HepG2 (cell line): ENCODE data around the gene FAM219A. TPM values are rescaled to one million over a fixed set of nuclear protein-coding genes. Genes with fewer than 3 reads are reported as not detected.

Experiments used
- CREB1 ChIP-seq, 2 experiments: fragments of 450-650 bp in 1 of 2; IDR thresholded peaks; 2 replicates each; pipeline ENCODE4 v1.6.1; 2016 to 2017; ENCODE audit warnings: control low read depth in 1 of 2, mild to moderate bottlenecking in 1 of 2, missing compliant biosample characterization in 1 of 2, missing genetic modification characterization in 1 of 2
- ELF3 ChIP-seq: IDR thresholded peaks from 2 replicates; pipeline ENCODE4 v1.6.1; 2016; ENCODE audit warnings: missing genetic modification reagents, missing compliant biosample characterization
- HDAC1 ChIP-seq: sonication (generic); formaldehyde crosslinking; IDR thresholded peaks from 2 replicates; pipeline ENCODE4 v1.5.1; 2020; ENCODE audit warnings: mild to moderate bottlenecking, missing genetic modification reagents
- HOXA5 ChIP-seq: sonication (generic); formaldehyde crosslinking; IDR thresholded peaks from 2 replicates; pipeline ENCODE4 v1.4.0; 2020; ENCODE audit warnings: missing genetic modification reagents
- KDM5A ChIP-seq: fragments of 200-600 bp; sonication (generic); IDR thresholded peaks from 2 replicates; pipeline ENCODE4 v1.7.0; 2018; ENCODE audit warnings: antibody characterized with exemption, mild to moderate bottlenecking, low read length, borderline replicate concordance
- NRL ChIP-seq: sonication (generic); formaldehyde crosslinking; IDR thresholded peaks from 2 replicates; pipeline ENCODE4 v1.5.0; 2020; ENCODE audit warnings: missing genetic modification reagents, mild to moderate bottlenecking, moderate library complexity, borderline replicate concordance
- PHF5A ChIP-seq: IDR thresholded peaks from one replicate; pipeline ENCODE4 v1.6.1; 2018; ENCODE audit warnings: low read depth, missing genetic modification reagents; ENCODE audit not compliant: unreplicated experiment
- RFXAP ChIP-seq: sonication (generic); formaldehyde crosslinking; IDR thresholded peaks from 2 replicates; pipeline ENCODE4 v1.4.0; 2020; ENCODE audit warnings: missing genetic modification reagents, borderline replicate concordance
- SATB2 ChIP-seq: sonication (generic); formaldehyde crosslinking; IDR thresholded peaks from 2 replicates; pipeline ENCODE4 v1.5.0; 2020; ENCODE audit warnings: missing genetic modification reagents
- SIN3A ChIP-seq: IDR thresholded peaks from 2 replicates; pipeline ENCODE4 v1.6.1; 2011; ENCODE audit warnings: low read depth, mild to moderate bottlenecking, control low read depth, low read length, borderline replicate concordance
- YEATS4 ChIP-seq: sonication (generic); formaldehyde crosslinking; IDR thresholded peaks from 2 replicates; pipeline ENCODE4 v1.4.0; 2020; ENCODE audit warnings: missing genetic modification reagents, borderline replicate concordance
- ZFAT ChIP-seq: sonication (generic); formaldehyde crosslinking; conservative IDR thresholded peaks from 2 replicates; pipeline ENCODE4 v1.8.1; 2023; ENCODE audit warnings: missing genetic modification reagents, inconsistent platforms
- ZFYVE20 ChIP-seq: sonication (generic); formaldehyde crosslinking; IDR thresholded peaks from 2 replicates; pipeline ENCODE4 v1.8.0; 2023; ENCODE audit warnings: low read depth, mild to moderate bottlenecking, moderate library complexity, missing genetic modification reagents, borderline replicate concordance
- ZNF24 ChIP-seq: fragments of 450-650 bp; IDR thresholded peaks from 2 replicates; pipeline ENCODE4 v1.6.1; 2017; ENCODE audit warnings: antibody characterized with exemption, mild to moderate bottlenecking
- ZNF296 ChIP-seq: sonication (generic); formaldehyde crosslinking; conservative IDR thresholded peaks from 2 replicates; pipeline ENCODE4 v1.5.0; 2020; ENCODE audit warnings: mild to moderate bottlenecking, missing genetic modification reagents
- ZNF510 ChIP-seq: sonication (generic); formaldehyde crosslinking; IDR thresholded peaks from 2 replicates; pipeline ENCODE4 v1.4.0; 2020; ENCODE audit warnings: low read depth, mild to moderate bottlenecking, missing genetic modification reagents
- ZNF563 ChIP-seq: sonication (generic); formaldehyde crosslinking; IDR thresholded peaks from 2 replicates; pipeline ENCODE4 v1.8.0; 2022; ENCODE audit warnings: mild to moderate bottlenecking, moderate library complexity, missing genetic modification reagents
- ZNF816 ChIP-seq: sonication (generic); formaldehyde crosslinking; IDR thresholded peaks from 2 replicates; pipeline ENCODE4 v1.8.0; 2022; ENCODE audit warnings: missing genetic modification reagents, mild to moderate bottlenecking, borderline replicate concordance
- polyA plus RNA-seq, 8 experiments: library from polyadenylated mRNA; depleted of rRNA in 3 of 8; stranded (reverse) in 7 of 8; unstranded in 1 of 8; fragments of >200 nt; fragmentation: Illumina TruSeq in 4 of 8; extraction: Trizol in 4 of 8; gene quantifications; 2 replicates each; pipeline versions ENCODE4 v1.2.1 to v1.2.3, GENCODE V29; 2011 to 2016; ENCODE audit warnings: low read depth in 4 of 8, missing spikeins in 1 of 8, mixed read lengths in 1 of 8; ENCODE audit not compliant: insufficient read depth in 1 of 8
- total RNA-seq, 5 experiments: library from RNA; depleted of rRNA; stranded (reverse); fragments of >200 nt; fragmentation: Illumina TruSeq; extraction: Trizol; gene quantifications; 2 replicates each; pipeline ENCODE4 v1.2.3, GENCODE V29; 2016; ENCODE audit warnings: low read depth in 1 of 5
- TF ChIP-seq, protein P1 (sequence below): sonication (generic); formaldehyde crosslinking; IDR thresholded peaks from 2 replicates; pipeline ENCODE4 v1.8.0; 2022; ENCODE audit warnings: missing genetic modification reagents, mild to moderate bottlenecking, moderate library complexity, borderline replicate concordance
- TF ChIP-seq, protein P2 (sequence below): sonication (generic); formaldehyde crosslinking; IDR thresholded peaks from 2 replicates; pipeline ENCODE4 v1.5.1; 2020; ENCODE audit warnings: mild to moderate bottlenecking, moderate library complexity, missing genetic modification reagents
- TF ChIP-seq, protein P3 (sequence below): sonication (generic); formaldehyde crosslinking; IDR thresholded peaks from 2 replicates; pipeline ENCODE4 v1.4.0; 2020; ENCODE audit warnings: mild to moderate bottlenecking, missing genetic modification reagents
- TF ChIP-seq, protein P4 (sequence below): sonication (generic); formaldehyde crosslinking; IDR thresholded peaks from 2 replicates; pipeline ENCODE4 v1.5.1; 2020; ENCODE audit warnings: missing genetic modification reagents, mild to moderate bottlenecking, borderline replicate concordance

The FAM219A gene
- total and polyA plus RNA-seq, 2 of the 13 experiments (the other 11 are each of a cell fraction or from before 2014, with no cell fraction given) = 3.9 to 6.4 TPM

DNA sequence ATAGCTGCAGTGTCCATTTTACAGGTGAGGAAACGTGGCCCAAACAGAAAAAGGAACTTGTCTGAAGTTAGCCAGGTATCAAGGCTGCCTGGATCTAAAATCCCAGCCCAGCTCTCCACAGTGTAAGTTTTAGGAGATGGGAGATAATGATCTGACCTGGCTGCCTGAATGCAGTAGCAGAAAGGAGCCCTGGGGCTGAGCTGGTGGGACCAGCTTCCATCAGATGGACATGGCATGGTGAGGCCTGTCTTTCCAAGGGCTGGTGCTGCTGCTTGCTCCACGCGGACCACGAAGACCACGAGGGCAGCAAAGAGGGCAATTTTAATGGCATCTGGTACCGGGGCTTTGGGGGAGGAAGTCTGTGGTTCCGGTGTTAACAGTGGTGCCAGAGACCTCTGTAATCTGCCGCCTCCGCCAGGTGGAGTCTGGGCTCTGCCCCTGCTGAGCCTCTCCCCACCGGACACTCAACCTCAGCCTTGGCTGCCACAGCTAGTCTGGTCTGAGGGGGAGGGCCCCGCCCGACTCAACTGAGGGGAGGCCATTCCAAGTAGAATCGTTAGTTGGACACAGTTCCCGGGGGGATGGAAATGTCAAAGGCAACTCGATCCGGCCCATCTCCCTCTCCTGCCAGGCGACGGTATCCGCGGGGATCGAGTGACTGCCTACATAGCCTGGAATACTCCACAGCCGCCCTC is 82.3 kb downstream of the FAM219A start (continued):
- no peak for TF ChIP-seq ZFAT (CRISPR knock-in tag)
- TF ChIP-seq RFXAP (CRISPR knock-in tag) = no peak
- TF ChIP-seq, protein P1, sequence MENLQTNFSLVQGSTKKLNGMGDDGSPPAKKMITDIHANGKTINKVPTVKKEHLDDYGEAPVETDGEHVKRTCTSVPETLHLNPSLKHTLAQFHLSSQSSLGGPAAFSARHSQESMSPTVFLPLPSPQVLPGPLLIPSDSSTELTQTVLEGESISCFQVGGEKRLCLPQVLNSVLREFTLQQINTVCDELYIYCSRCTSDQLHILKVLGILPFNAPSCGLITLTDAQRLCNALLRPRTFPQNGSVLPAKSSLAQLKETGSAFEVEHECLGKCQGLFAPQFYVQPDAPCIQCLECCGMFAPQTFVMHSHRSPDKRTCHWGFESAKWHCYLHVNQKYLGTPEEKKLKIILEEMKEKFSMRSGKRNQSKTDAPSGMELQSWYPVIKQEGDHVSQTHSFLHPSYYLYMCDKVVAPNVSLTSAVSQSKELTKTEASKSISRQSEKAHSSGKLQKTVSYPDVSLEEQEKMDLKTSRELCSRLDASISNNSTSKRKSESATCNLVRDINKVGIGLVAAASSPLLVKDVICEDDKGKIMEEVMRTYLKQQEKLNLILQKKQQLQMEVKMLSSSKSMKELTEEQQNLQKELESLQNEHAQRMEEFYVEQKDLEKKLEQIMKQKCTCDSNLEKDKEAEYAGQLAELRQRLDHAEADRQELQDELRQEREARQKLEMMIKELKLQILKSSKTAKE (CRISPR knock-in tag) = no peak
- TF ChIP-seq, protein P2, sequence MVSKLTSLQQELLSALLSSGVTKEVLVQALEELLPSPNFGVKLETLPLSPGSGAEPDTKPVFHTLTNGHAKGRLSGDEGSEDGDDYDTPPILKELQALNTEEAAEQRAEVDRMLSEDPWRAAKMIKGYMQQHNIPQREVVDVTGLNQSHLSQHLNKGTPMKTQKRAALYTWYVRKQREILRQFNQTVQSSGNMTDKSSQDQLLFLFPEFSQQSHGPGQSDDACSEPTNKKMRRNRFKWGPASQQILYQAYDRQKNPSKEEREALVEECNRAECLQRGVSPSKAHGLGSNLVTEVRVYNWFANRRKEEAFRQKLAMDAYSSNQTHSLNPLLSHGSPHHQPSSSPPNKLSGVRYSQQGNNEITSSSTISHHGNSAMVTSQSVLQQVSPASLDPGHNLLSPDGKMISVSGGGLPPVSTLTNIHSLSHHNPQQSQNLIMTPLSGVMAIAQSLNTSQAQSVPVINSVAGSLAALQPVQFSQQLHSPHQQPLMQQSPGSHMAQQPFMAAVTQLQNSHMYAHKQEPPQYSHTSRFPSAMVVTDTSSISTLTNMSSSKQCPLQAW (CRISPR knock-in tag) = no peak; the same call in 1 of the 2 replicates
- TF ChIP-seq ZNF24 = no peak
- no peak for TF ChIP-seq HDAC1
- TF ChIP-seq, protein P3, sequence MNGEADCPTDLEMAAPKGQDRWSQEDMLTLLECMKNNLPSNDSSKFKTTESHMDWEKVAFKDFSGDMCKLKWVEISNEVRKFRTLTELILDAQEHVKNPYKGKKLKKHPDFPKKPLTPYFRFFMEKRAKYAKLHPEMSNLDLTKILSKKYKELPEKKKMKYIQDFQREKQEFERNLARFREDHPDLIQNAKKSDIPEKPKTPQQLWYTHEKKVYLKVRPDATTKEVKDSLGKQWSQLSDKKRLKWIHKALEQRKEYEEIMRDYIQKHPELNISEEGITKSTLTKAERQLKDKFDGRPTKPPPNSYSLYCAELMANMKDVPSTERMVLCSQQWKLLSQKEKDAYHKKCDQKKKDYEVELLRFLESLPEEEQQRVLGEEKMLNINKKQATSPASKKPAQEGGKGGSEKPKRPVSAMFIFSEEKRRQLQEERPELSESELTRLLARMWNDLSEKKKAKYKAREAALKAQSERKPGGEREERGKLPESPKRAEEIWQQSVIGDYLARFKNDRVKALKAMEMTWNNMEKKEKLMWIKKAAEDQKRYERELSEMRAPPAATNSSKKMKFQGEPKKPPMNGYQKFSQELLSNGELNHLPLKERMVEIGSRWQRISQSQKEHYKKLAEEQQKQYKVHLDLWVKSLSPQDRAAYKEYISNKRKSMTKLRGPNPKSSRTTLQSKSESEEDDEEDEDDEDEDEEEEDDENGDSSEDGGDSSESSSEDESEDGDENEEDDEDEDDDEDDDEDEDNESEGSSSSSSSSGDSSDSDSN (CRISPR knock-in tag) = peak; percentile 43; the same call in 1 of the 2 replicates
- no peak for TF ChIP-seq ELF3 (CRISPR knock-in tag)
- no peak for TF ChIP-seq YEATS4 (CRISPR knock-in tag)
- TF ChIP-seq KDM5A = no peak
- TF ChIP-seq CREB1 (IDR thresholded peaks at IDR 0.05) = no peak
- TF ChIP-seq CREB1 (CRISPR knock-in tag; IDR thresholded peaks at IDR 0.05) = no peak
- TF ChIP-seq HOXA5 (CRISPR knock-in tag) = no peak
- no peak for TF ChIP-seq ZNF510
- no peak for TF ChIP-seq PHF5A
- no peak for TF ChIP-seq ZNF816 (CRISPR knock-in tag)
- no peak for TF ChIP-seq ZNF563 (CRISPR knock-in tag)
- TF ChIP-seq NRL (CRISPR knock-in tag) = 0 out of 2 replicates have a peak, but pooled peaks have one; percentile 58
- TF ChIP-seq ZNF296 = no peak; the same call in 1 of the 2 replicates
- no peak for TF ChIP-seq SATB2 (CRISPR knock-in tag)
- TF ChIP-seq SIN3A = 0 out of 2 replicates have a peak, but pooled peaks have one; percentile 18
- TF ChIP-seq, protein P4, sequence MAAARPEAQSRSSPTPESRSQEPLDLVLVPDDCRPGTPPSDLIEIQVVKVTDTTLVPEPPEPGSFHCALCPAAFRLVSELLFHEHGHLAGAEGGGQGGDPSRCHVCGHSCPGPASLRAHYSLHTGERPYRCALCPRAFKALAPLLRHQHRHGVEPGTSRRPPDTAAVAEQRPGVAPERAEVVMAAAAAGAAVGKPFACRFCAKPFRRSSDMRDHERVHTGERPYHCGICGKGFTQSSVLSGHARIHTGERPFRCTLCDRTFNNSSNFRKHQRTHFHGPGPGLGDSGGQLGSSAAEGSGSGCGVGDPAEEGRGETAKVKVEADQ = 0 out of 2 replicates have a peak, but pooled peaks have one; percentile 41
- TF ChIP-seq ZFYVE20 (CRISPR knock-in tag) = no peak
